Nephron (organoid): ENCODE results near the gene VPS4B.
A peak's percentile ranks its signal among the peaks of the same experiment; 100 is the strongest.

ENCODE experiments used
- H3K27ac Mint-ChIP-seq, 3 experiments: 2 replicates each; pipeline ENCODE4 v1.8.0; 2020; ENCODE audit warnings: mixed read lengths in 3 of 3, mild to moderate bottlenecking in 2 of 3, moderate library complexity in 1 of 3
- H3K27me3 Mint-ChIP-seq: 2 replicates; pipeline ENCODE4 v1.8.0; 2021; ENCODE audit warnings: low read depth, mild to moderate bottlenecking, moderate library complexity, mixed read lengths
- H3K36me3 Mint-ChIP-seq: 2 replicates; pipeline ENCODE4 v1.8.0; 2020; ENCODE audit warnings: low read depth, mixed read lengths
- H3K4me1 Mint-ChIP-seq: 2 replicates; pipeline ENCODE4 v1.8.0; 2020; ENCODE audit warnings: mixed read lengths
- H3K4me3 Mint-ChIP-seq, 3 experiments: 2 replicates each; pipeline ENCODE4 v1.8.0; 2020; ENCODE audit warnings: mild to moderate bottlenecking in 3 of 3, mixed read lengths in 3 of 3, moderate library complexity in 2 of 3
- H3K9me3 Mint-ChIP-seq: 2 replicates; pipeline ENCODE4 v1.8.0; 2020; ENCODE audit warnings: mixed read lengths
- CTCF ChIP-seq, 3 experiments: fragments of 200-600 bp; sonication (generic); IDR thresholded peaks; one replicate each; pipeline ENCODE4 v1.5.0; 2021; ENCODE audit warnings: antibody characterized with exemption in 3 of 3; ENCODE audit not compliant: unreplicated experiment in 3 of 3

Gene VPS4B

GRCh38 chr18:63422087-63422863 lies at the start of gene VPS4B:
TSS of gene VPS4B (minus strand) at chr18:63422476. CDS start at chr18:63422259, 217 bp downstream.
- Mint-ChIP-seq H3K36me3 (no peaks in the 10 kb centered on the region), H3K27me3 (peaks cover 3% of the 10 kb centered on the region), H3K27ac (peak within 1 kb of the TSS; percentile 90 to 99 (median 96)), H3K4me1 (peaks cover 14% of the 10 kb centered on the region), H3K9me3 (no peaks in the 10 kb centered on the region), H3K4me3 (peak within 1 kb of the TSS; percentile 90 to 93 (median 92))
- TF ChIP-seq CTCF (IDR thresholded peaks at IDR 0.05; ENCODE audit: unreplicated experiment in 3 of 3) = peak in 1 of 3 experiments; percentile 13

GRCh38 chr18:63470751-63471150 lies 48.5 kb upstream of the VPS4B start:
- H3K4me1 Mint-ChIP-seq = no peaks in the 10 kb centered on the region
- H3K27ac Mint-ChIP-seq = no peak overlapping the region
- H3K4me3 Mint-ChIP-seq = no peak overlapping the region
- no peaks in the 10 kb centered on the region for H3K27me3 Mint-ChIP-seq
- no peaks in the 10 kb centered on the region for H3K9me3 Mint-ChIP-seq
- no peak for TF ChIP-seq CTCF (IDR thresholded peaks at IDR 0.05; ENCODE audit: unreplicated experiment in 3 of 3)
- H3K36me3 Mint-ChIP-seq = no peaks in the 10 kb centered on the region

- no peaks in the 10 kb centered on the region for H3K9me3 Mint-ChIP-seq
- no peaks in the 10 kb centered on the region for H3K36me3 Mint-ChIP-seq
- TF ChIP-seq CTCF (IDR thresholded peaks at IDR 0.05; ENCODE audit: unreplicated experiment in 3 of 3) = no peak
- H3K4me3 Mint-ChIP-seq = no peak overlapping the region
- H3K27me3 Mint-ChIP-seq = no peaks in the 10 kb centered on the region
- no peaks in the 10 kb centered on the region for H3K4me1 Mint-ChIP-seq
- no peak overlapping the region for H3K27ac Mint-ChIP-seq
These were observed 46.3 kb upstream of the VPS4B start for GRCh38 chr18:63468575-63468974.

GRCh38 chr18:63467699-63468098 lies 45.4 kb upstream of the VPS4B start:
- Mint-ChIP-seq H3K9me3 (no peaks in the 10 kb centered on the region), H3K27ac (no peak overlapping the region), H3K36me3 (no peaks in the 10 kb centered on the region), H3K27me3 (no peaks in the 10 kb centered on the region), H3K4me1 (no peaks in the 10 kb centered on the region), H3K4me3 (no peak overlapping the region)
- no peak for TF ChIP-seq CTCF (IDR thresholded peaks at IDR 0.05; ENCODE audit: unreplicated experiment in 3 of 3)

GRCh38 chr18:63465059-63465458 lies 42.8 kb upstream of the VPS4B start:
- H3K27ac Mint-ChIP-seq = no peak overlapping the region
- H3K27me3 Mint-ChIP-seq = no peaks in the 10 kb centered on the region
- no peaks in the 10 kb centered on the region for H3K4me1 Mint-ChIP-seq
- no peaks in the 10 kb centered on the region for H3K9me3 Mint-ChIP-seq
- no peak overlapping the region for H3K4me3 Mint-ChIP-seq
- no peak for TF ChIP-seq CTCF (IDR thresholded peaks at IDR 0.05; ENCODE audit: unreplicated experiment in 3 of 3)
- H3K36me3 Mint-ChIP-seq = no peaks in the 10 kb centered on the region

- TF ChIP-seq CTCF (IDR thresholded peaks at IDR 0.05; ENCODE audit: unreplicated experiment in 3 of 3) = no peak
- Mint-ChIP-seq H3K4me1 (no peaks in the 10 kb centered on the region), H3K36me3 (no peaks in the 10 kb centered on the region), H3K27me3 (no peaks in the 10 kb centered on the region), H3K27ac (no peak overlapping the region), H3K9me3 (no peaks in the 10 kb centered on the region), H3K4me3 (no peak overlapping the region)
These were observed 42.2 kb upstream of the VPS4B start for GRCh38 chr18:63464434-63464833.
